OCI-LY7 (cell line): ENCODE data around the gene PCDHGA4.

Source experiments
- EZH2phosphoT487 ChIP-seq: fragments of 200-600 bp; sonication (generic); IDR thresholded peaks from 2 replicates; pipeline ENCODE4 v1.6.1; 2018; ENCODE audit warnings: low read depth, borderline replicate concordance, mild to moderate bottlenecking, mixed run types, antibody characterized with exemption, low read length, moderate library complexity, mixed read lengths
- TF ChIP-seq, protein P1 (sequence below): fragments of 200-600 bp; sonication (generic); conservative IDR thresholded peaks from 2 replicates; pipeline ENCODE4 v1.5.1; 2014; ENCODE audit warnings: mild to moderate bottlenecking, antibody characterized with exemption, low read length, moderate library complexity, mixed read lengths

DNA sequence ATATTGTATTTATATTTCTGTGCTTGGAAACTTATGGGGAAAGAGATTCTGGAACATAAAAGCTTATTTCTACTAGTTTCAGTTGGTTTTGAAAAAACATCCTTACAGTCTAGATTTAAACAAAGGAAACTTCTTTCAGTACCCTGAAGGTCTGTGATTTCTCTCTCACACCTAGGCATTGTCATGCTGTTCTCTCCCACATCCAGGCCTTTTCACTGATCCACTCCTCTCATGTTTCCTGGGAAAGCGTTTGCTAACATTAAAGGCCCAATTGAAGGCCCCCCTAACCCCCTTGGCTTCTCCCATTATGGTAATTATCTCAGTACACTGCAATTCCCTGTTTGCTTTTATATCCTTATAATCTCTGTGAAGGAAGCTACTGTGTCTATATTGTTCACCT, 12.0 kb upstream of the PCDHGA4 start:
- TF ChIP-seq, protein P1, sequence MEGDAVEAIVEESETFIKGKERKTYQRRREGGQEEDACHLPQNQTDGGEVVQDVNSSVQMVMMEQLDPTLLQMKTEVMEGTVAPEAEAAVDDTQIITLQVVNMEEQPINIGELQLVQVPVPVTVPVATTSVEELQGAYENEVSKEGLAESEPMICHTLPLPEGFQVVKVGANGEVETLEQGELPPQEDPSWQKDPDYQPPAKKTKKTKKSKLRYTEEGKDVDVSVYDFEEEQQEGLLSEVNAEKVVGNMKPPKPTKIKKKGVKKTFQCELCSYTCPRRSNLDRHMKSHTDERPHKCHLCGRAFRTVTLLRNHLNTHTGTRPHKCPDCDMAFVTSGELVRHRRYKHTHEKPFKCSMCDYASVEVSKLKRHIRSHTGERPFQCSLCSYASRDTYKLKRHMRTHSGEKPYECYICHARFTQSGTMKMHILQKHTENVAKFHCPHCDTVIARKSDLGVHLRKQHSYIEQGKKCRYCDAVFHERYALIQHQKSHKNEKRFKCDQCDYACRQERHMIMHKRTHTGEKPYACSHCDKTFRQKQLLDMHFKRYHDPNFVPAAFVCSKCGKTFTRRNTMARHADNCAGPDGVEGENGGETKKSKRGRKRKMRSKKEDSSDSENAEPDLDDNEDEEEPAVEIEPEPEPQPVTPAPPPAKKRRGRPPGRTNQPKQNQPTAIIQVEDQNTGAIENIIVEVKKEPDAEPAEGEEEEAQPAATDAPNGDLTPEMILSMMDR: no peak
- TF ChIP-seq EZH2phosphoT487: no peak
